GM12801 (cell line): ENCODE data around the gene AHSA1.

ENCODE experiments used
- TF ChIP-seq, protein P1 (sequence below): IDR thresholded peaks from one replicate; pipeline ENCODE4 v1.5.1; 2011; ENCODE audit warnings: control low read depth; ENCODE audit not compliant: insufficient read length; ENCODE audit errors: extremely low read depth

AHSA1 gene

GRCh38 chr14:77459072-77459723 is 1.3 kb downstream of the AHSA1 start:
- TF ChIP-seq, protein P1, sequence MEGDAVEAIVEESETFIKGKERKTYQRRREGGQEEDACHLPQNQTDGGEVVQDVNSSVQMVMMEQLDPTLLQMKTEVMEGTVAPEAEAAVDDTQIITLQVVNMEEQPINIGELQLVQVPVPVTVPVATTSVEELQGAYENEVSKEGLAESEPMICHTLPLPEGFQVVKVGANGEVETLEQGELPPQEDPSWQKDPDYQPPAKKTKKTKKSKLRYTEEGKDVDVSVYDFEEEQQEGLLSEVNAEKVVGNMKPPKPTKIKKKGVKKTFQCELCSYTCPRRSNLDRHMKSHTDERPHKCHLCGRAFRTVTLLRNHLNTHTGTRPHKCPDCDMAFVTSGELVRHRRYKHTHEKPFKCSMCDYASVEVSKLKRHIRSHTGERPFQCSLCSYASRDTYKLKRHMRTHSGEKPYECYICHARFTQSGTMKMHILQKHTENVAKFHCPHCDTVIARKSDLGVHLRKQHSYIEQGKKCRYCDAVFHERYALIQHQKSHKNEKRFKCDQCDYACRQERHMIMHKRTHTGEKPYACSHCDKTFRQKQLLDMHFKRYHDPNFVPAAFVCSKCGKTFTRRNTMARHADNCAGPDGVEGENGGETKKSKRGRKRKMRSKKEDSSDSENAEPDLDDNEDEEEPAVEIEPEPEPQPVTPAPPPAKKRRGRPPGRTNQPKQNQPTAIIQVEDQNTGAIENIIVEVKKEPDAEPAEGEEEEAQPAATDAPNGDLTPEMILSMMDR: no peak

GRCh38 chr14:77467801-77468200 is 9.9 kb downstream of the AHSA1 start:
- TF ChIP-seq, protein P1: no peak

DNA sequence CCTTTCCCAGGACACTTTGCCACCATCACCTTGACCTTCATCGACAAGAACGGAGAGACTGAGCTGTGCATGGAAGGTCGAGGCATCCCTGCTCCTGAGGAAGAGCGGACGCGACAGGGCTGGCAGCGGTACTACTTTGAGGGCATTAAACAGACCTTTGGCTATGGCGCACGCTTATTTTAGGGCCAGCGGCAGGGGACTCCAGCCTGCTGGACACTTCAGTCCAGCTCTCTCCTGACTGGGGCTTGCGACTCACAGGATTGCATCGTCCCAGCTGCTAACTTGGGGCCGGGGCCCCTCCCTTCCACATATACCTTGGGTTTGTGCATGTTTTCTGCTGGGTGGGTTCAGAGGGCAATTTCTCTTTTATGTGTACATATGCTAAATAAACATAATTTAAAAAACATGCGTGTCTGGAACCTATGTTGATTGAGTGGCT is 11.2 kb downstream of the AHSA1 start:
- TF ChIP-seq, protein P1: no peak

- TF ChIP-seq, protein P1: no peak
These were observed 11.6 kb downstream of the AHSA1 start for GRCh38 chr14:77469539-77469938.

DNA sequence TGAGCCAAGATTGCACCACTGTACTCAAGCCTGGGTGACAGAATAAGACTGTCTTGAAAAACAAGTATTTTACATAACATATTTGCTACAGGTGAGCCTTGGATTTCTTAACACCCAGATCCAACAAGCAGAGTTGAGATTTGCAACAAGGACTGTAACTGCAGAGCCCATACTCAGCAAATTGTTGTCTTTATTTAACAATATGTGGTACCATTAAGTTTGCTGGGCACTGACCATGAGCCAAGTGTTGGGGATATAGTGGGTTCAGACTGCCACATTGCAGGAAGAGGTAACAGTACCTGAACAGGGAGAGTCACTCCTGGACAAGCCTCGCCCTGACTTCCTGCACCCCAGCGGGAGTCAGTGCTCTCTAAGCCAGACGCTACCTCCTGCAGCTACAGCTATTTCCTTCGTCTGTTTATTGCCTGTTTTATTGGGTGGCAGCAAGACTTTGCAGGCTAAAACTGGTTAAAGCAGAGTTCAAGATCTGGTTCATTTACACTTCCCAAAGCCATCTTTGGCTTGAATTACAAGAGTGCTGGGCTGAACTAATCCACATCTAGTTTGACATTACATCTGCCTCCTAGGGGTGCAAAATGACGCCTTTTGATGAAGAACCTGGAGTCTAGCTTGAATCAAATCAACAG is 12.5 kb downstream of the AHSA1 start:
- TF ChIP-seq, protein P1: no peak

DNA sequence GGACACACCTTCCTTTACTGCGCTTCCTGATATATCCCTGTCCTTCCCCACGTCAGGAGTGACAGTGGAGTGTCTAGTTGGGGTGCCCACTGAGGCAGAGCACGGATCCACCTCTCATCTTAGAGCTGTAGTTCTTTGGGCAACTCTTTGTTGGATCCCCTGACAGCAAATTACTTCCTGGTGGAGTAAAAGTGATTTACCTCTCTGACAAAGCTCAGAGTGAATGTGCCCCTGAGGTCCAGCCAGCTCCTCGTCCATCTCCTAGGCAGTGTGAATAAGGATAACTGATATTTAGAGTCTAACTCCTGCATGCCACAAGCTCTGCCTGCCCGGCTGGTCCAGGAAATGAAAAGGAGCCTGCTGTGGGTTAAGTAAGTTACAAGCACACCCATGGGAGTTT is 16.0 kb downstream of the AHSA1 start:
- TF ChIP-seq, protein P1: no peak

GRCh38 chr14:77474479-77475177 is 16.7 kb downstream of the AHSA1 start:
- TF ChIP-seq, protein P1: no peak
